PFSK-1 (cell line): ENCODE measurements around the gene MSI2.

ENCODE experiments used
- POLR2AphosphoS5 ChIP-seq: IDR thresholded peaks from 2 replicates; pipeline ENCODE4 v1.6.1; 2012; ENCODE audit warnings: low read depth, mild to moderate bottlenecking, control low read depth, low read length, moderate library complexity
- REST ChIP-seq, 2 experiments: IDR thresholded peaks; 2 replicates each; pipeline versions ENCODE4 v1.6.1 to v1.8.0; 2011 to 2012; ENCODE audit warnings: low read depth in 2 of 2, low read length in 2 of 2, control low read depth in 1 of 2, inconsistent platforms in 1 of 2, mild to moderate bottlenecking in 1 of 2, moderate library complexity in 1 of 2; ENCODE audit not compliant: insufficient read depth in 1 of 2
- TAF1 ChIP-seq: IDR thresholded peaks from 2 replicates; pipeline ENCODE4 v1.6.1; 2012; ENCODE audit warnings: low read length, control low read depth, borderline replicate concordance; ENCODE audit not compliant: insufficient read depth

- TF ChIP-seq REST (IDR thresholded peaks at IDR 0.05; ENCODE audit: insufficient read depth in 1 of 2, low read depth in 2 of 2, low read length in 2 of 2), result no peak
- TF ChIP-seq POLR2AphosphoS5, result no peak
- TF ChIP-seq TAF1, result no peak
Measured at GRCh38 chr17:57415751-57416207, 159.5 kb downstream of the MSI2 start.
